GM21529 (cell line): ENCODE data around the gene FABP2.
A peak's percentile ranks its signal among the peaks of the same experiment; 100 is the strongest.
"Not testable (repeated sequence)": the region's sequence is repeated elsewhere in the genome, so short reads cannot be mapped to it uniquely, and the experiment has no call there.

ENCODE experiments used
- ATAC-seq: cut with Tn5 transposase; IDR thresholded peaks from one replicate; pipeline ENCODE4 v1.9.1; 2021; ENCODE audit not compliant: unreplicated experiment

FABP2 gene

GRCh38 chr4:119313237-119313636 lies 8.7 kb downstream of the FABP2 start:
- ATAC-seq = no peak

GRCh38 chr4:119310826-119311225 lies 11.1 kb downstream of the FABP2 start:
- no peak for ATAC-seq

GRCh38 chr4:119307606-119308005 lies 14.3 kb downstream of the FABP2 start:
- no peak for ATAC-seq

GRCh38 chr4:119304431-119304830 lies 17.5 kb downstream of the FABP2 start:
- no peak for ATAC-seq

- ATAC-seq = no peak
Observed at GRCh38 chr4:119303587-119304305, 18.2 kb downstream of the FABP2 start.

- no peak for ATAC-seq
Observed at GRCh38 chr4:119302073-119302832, 19.7 kb downstream of the FABP2 start.

GRCh38 chr4:119300101-119300978 lies 21.6 kb downstream of the FABP2 start:
- peak; percentile 93 for ATAC-seq

- ATAC-seq = peak; percentile 66
Observed at GRCh38 chr4:119299741-119300100, 22.2 kb downstream of the FABP2 start.

GRCh38 chr4:119299260-119299671 lies 22.7 kb downstream of the FABP2 start:
- no peak for ATAC-seq

GRCh38 chr4:119297795-119298194 lies 24.1 kb downstream of the FABP2 start:
- ATAC-seq = no peak

- ATAC-seq = no peak
Observed at GRCh38 chr4:119296356-119296755, 25.6 kb downstream of the FABP2 start.

- no peak for ATAC-seq
Observed at GRCh38 chr4:119290598-119290997, 31.3 kb downstream of the FABP2 start.

- no peak for ATAC-seq
Observed at GRCh38 chr4:119289313-119289712, 32.6 kb downstream of the FABP2 start.

- no peak for ATAC-seq
Observed at GRCh38 chr4:119286377-119287002, 35.4 kb downstream of the FABP2 start.

- peak; percentile 78 for ATAC-seq
Observed at GRCh38 chr4:119284876-119285780, 36.8 kb downstream of the FABP2 start.

GRCh38 chr4:119281393-119281792 lies 40.5 kb downstream of the FABP2 start:
- no peak for ATAC-seq

- not testable (repeated sequence) for ATAC-seq
Observed at GRCh38 chr4:119279945-119280344, 42.0 kb downstream of the FABP2 start.

GRCh38 chr4:119279541-119279940 lies 42.4 kb downstream of the FABP2 start:
- not testable (repeated sequence) for ATAC-seq

GRCh38 chr4:119271361-119272085 lies 50.4 kb downstream of the FABP2 start:
- ATAC-seq = no peak
